Left lung (tissue), 10 donors: ENCODE data around the gene C14orf93. TPM values are rescaled to one million over a fixed set of nuclear protein-coding genes. Genes with fewer than 3 reads are reported as not detected.

Experiments used
- ATAC-seq: fragments of 200-7000 bp; cut with Tn5 transposase; one replicate; pipeline ENCODE4 v1.9.1; 2020; ENCODE audit warnings: moderate library complexity
- DNase-seq, 4 donors: peaks; one replicate each; pipeline ENCODE4 v3.0.0-alpha.2; 2013 to 2020
- H3K27ac ChIP-seq, 2 donors: fragments of 200-600 bp; sonication (generic) in 1 of 2; one replicate each; pipeline versions ENCODE4 v1.5.0 to v1.8.0; 2020 to 2021
- H3K27me3 ChIP-seq, 2 donors: fragments of 200-600 bp; sonication (generic) in 1 of 2; one replicate each; pipeline versions ENCODE4 v1.5.0 to v1.8.0; 2020 to 2021
- H3K36me3 ChIP-seq, 2 donors: fragments of 200-600 bp; sonication (generic) in 1 of 2; one replicate each; pipeline versions ENCODE4 v1.5.0 to v1.8.0; 2020 to 2021
- H3K4me1 ChIP-seq, 2 donors: fragments of 200-600 bp; one replicate each; pipeline ENCODE4 v1.8.0; 2021
- H3K4me3 ChIP-seq, 2 donors: fragments of 200-600 bp; sonication (generic) in 1 of 2; one replicate each; pipeline versions ENCODE4 v1.5.0 to v1.8.0; 2020 to 2021; ENCODE audit warnings: mild to moderate bottlenecking in 1 of 2
- H3K9me3 ChIP-seq, 2 donors: fragments of 200-600 bp; sonication (generic) in 1 of 2; one replicate each; pipeline versions ENCODE4 v1.5.0 to v1.8.0; 2020 to 2021
- intact Hi-C, 2 donors: fragments of 100-400 bp; cut with DNase I; formaldehyde crosslinking; loops; one replicate each; pipeline versions ENCODE4 v1.11.2 to v1.14.2; 2022
- polyA plus RNA-seq, 6 donors: library from polyadenylated mRNA; unstranded; fragments of 120-200 nt; gene quantifications; one replicate each; pipeline ENCODE4 v1.2.1, GENCODE V29; 2013; ENCODE audit not compliant: insufficient read length in 6 of 6
- total RNA-seq, 2 donors: library from RNA; stranded (reverse); fragmentation: NEBNext Ultra II Directional; extraction: Animal tissue kit (Norgen Biotek cat#: 25700); gene quantifications; one replicate each; pipeline ENCODE4 v1.2.1, GENCODE V29; 2021
- TF ChIP-seq, protein P1 (sequence below), 2 donors: fragments of 200-600 bp; sonication (generic) in 1 of 2; IDR thresholded peaks; one replicate each; pipeline versions ENCODE4 v1.5.0 to v1.8.0; 2021; ENCODE audit warnings: antibody characterized with exemption in 2 of 2
- donor health status: DM: no; HTN: yes; CAD: no.
- donor health status: DM: no; HTN: no; CAD: no.

Gene C14orf93
- total and polyA plus RNA-seq, 8 donors = 8.3 to 24.0 (median 21.3) TPM

DNA sequence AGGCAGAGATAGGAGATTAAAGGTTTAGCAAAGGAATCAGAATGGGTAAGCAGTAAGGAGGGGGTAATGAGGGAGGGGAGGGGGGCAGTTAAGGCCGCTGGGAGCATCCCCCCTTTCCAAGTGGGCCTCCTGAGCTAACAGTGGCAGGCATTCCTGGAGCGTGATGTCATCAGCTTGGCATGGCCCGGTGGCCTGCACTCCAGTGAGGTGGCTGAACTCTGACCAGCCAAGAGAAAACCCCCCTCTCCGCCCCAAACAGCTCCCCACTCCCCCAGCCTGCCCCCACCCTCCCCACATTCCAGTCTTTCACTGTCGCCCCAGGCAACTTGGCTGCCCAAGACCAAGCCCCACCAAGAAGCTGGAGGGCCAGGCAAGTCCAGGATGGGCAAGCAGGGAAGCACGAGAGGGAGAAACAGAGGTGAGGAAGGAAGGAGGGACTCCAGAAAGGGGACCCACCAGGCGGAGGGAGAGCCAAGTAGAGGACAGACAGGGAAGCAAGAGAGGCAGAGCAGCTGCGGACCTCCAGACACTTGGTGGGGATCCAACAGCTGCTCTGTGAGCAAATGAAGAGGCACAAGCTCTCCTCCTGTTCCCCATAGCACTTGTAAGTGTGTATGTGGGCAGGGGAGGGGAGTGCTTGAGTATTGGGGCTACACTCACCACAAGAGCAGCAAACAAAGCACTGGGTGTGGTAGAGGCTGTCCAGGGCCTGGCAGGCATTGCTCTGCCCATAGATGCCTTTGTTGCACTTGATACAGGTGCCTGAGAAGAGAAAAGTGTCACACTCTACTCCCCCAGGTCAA, 32.1 kb downstream of the C14orf93 start:
- peaks cover 7 to 41% of the 10 kb centered on the region in 2 donors for H3K27me3 ChIP-seq
- H3K4me3 ChIP-seq = no peak overlapping the region
- H3K4me1 ChIP-seq = peaks cover 29 to 58% of the 10 kb centered on the region in 2 donors
- H3K9me3 ChIP-seq = no peaks in the 10 kb centered on the region
- peak overlapping the region; percentile 70 to 72 for H3K27ac ChIP-seq
- H3K36me3 ChIP-seq = peaks cover 0 to 4% of the 10 kb centered on the region in 2 donors
- intact Hi-C loops = no loop called here
- TF ChIP-seq, protein P1, sequence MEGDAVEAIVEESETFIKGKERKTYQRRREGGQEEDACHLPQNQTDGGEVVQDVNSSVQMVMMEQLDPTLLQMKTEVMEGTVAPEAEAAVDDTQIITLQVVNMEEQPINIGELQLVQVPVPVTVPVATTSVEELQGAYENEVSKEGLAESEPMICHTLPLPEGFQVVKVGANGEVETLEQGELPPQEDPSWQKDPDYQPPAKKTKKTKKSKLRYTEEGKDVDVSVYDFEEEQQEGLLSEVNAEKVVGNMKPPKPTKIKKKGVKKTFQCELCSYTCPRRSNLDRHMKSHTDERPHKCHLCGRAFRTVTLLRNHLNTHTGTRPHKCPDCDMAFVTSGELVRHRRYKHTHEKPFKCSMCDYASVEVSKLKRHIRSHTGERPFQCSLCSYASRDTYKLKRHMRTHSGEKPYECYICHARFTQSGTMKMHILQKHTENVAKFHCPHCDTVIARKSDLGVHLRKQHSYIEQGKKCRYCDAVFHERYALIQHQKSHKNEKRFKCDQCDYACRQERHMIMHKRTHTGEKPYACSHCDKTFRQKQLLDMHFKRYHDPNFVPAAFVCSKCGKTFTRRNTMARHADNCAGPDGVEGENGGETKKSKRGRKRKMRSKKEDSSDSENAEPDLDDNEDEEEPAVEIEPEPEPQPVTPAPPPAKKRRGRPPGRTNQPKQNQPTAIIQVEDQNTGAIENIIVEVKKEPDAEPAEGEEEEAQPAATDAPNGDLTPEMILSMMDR (IDR thresholded peaks at IDR 0.05) = no peak
- ATAC-seq = peak; percentile 53
- peak; percentile 27 to 85 (median 72) for DNase-seq

DNA sequence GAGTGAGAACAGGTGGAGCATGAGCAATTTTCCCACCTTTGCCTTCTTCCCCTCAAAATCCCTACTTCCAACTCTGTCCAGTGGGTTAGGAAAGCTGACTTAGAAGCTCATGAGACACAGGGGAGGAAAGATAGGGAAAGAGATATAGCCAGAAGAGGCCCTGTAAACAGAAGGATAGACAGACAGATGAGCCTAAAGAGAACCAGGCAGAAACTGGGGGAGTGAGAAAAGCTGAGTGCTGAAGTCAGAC, 32.6 kb downstream of the C14orf93 start:
- Histone ChIP-seq H3K36me3 (peaks cover 0 to 7% of the 10 kb centered on the region in 2 donors), H3K4me3 (no peak overlapping the region), H3K27ac (peak overlapping the region; percentile 70 to 72), H3K4me1 (peaks cover 27 to 54% of the 10 kb centered on the region in 2 donors), H3K27me3 (peaks cover 7 to 35% of the 10 kb centered on the region in 2 donors), H3K9me3 (no peaks in the 10 kb centered on the region)
- no peak for ATAC-seq
- no peak for DNase-seq
- intact Hi-C loops = no loop called here
- TF ChIP-seq, protein P1 (IDR thresholded peaks at IDR 0.05) = no peak

DNA sequence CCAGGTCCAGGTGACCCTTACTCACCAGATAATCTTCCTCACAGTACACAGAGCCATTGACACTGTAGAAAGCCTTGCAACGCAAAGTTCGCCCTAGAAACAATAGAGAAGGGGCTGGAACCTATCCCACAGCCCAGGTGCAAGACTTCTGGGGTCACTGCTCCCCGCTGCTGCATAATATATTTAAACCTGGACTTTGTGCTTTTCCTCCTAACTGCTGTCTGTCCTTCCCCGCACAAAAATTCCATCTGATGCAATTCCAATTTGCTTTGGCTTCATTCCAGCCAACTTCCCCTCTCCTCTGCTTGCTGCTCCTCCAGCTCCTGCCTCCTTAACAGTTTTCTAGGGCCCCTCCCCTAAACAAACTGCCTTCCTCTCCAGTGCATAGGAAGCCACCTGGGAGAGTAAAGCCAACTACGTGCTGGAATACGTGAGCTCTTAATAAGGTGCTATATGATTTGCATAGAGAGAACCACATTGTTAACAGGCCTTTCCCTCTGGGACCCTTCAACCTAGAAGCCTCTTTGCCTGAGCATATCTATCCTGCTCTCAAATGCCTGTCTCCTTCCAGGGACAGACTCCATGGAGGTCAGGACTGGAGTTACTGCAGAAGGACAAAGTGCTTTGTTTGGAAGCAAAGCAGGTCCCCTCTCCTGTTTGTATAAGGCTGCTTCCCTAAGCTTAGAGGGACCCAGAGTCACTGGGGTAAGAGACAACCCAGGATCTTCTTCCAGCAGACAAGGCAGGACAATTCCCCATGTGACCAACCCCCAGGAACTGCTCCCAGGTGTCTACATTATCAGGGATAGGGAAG, 33.1 kb downstream of the C14orf93 start:
- Histone ChIP-seq H3K36me3 (peaks cover 0 to 11% of the 10 kb centered on the region in 2 donors), H3K4me1 (peaks cover 27 to 49% of the 10 kb centered on the region in 2 donors), H3K4me3 (no peak overlapping the region), H3K27ac (peak overlapping the region; percentile 70 to 72), H3K9me3 (no peaks in the 10 kb centered on the region), H3K27me3 (peaks cover 6 to 30% of the 10 kb centered on the region in 2 donors)
- intact Hi-C loops = no loop called here
- TF ChIP-seq, protein P1 (IDR thresholded peaks at IDR 0.05) = no peak
- ATAC-seq (peak; percentile 23), DNase-seq (peak in 2 of 4 donors; percentile 29 to 63)

DNA sequence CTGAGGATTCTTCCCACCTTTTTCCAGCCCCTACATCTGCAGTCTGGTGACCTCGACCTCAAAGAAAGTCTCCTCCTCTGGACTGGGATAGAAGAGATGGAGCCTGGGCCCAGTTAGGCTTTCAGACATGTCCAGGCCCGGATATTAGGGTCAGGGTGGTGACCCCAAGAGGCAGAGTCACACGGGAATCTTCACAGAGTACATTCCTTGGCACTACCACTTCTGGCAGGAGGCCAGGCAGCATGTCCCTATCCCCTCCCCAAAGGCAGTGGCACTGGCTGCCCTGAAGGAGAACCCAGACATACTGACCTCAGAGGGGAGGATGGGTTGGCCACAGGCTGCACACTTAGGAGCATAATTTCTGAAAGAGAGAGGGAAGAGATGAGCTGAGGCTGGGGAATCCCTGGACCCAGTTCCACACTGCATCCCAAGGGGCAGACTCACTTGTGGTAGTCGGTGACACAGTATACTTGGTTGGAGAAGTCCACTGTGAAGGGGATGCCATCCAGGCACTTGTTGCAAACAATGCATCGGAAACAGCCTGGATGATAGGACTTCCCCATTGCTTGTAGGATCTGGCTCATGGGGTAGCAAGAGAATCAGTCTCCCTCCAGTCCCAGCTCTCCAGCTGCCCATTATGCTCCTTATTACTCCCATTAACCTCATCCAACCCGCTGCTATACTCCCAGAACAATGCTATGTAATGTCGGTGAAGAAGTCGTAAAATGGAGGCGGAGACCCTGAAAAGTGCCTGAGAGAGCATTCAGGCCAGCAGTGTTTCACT, 35.2 kb downstream of the C14orf93 start:
- Histone ChIP-seq H3K27ac (no peak overlapping the region), H3K4me3 (no peak overlapping the region), H3K36me3 (peaks cover 0 to 15% of the 10 kb centered on the region in 2 donors), H3K27me3 (peaks cover 0 to 9% of the 10 kb centered on the region in 2 donors), H3K4me1 (peaks cover 27 to 29% of the 10 kb centered on the region in 2 donors), H3K9me3 (no peaks in the 10 kb centered on the region)
- intact Hi-C loops = no loop called here
- DNase-seq (no peak), ATAC-seq (no peak)
- TF ChIP-seq, protein P1 (IDR thresholded peaks at IDR 0.05) = no peak
